ENCODE data around the gene MEMO1.

- TF ChIP-seq, protein P1, sequence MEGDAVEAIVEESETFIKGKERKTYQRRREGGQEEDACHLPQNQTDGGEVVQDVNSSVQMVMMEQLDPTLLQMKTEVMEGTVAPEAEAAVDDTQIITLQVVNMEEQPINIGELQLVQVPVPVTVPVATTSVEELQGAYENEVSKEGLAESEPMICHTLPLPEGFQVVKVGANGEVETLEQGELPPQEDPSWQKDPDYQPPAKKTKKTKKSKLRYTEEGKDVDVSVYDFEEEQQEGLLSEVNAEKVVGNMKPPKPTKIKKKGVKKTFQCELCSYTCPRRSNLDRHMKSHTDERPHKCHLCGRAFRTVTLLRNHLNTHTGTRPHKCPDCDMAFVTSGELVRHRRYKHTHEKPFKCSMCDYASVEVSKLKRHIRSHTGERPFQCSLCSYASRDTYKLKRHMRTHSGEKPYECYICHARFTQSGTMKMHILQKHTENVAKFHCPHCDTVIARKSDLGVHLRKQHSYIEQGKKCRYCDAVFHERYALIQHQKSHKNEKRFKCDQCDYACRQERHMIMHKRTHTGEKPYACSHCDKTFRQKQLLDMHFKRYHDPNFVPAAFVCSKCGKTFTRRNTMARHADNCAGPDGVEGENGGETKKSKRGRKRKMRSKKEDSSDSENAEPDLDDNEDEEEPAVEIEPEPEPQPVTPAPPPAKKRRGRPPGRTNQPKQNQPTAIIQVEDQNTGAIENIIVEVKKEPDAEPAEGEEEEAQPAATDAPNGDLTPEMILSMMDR (IDR thresholded peaks at IDR 0.05; ENCODE audit: low read depth, low read length, poor library complexity, severe bottlenecking), result no peak
- no peak for TF ChIP-seq EZH2phosphoT487 (IDR thresholded peaks at IDR 0.05; ENCODE audit: borderline replicate concordance, low read length)
Observed at GRCh38 chr2:31987454-31988220, 23.2 kb downstream of the MEMO1 start.
